Measurements from ENCODE around the gene MYO5A. TPM values are rescaled to one million over a fixed set of nuclear protein-coding genes. Genes with fewer than 3 reads are reported as not detected.
A peak's percentile ranks its signal among the peaks of the same experiment; 100 is the strongest.

The MYO5A gene
- total RNA-seq, 1 donor from 2014 or later = 31.2 TPM

DNA sequence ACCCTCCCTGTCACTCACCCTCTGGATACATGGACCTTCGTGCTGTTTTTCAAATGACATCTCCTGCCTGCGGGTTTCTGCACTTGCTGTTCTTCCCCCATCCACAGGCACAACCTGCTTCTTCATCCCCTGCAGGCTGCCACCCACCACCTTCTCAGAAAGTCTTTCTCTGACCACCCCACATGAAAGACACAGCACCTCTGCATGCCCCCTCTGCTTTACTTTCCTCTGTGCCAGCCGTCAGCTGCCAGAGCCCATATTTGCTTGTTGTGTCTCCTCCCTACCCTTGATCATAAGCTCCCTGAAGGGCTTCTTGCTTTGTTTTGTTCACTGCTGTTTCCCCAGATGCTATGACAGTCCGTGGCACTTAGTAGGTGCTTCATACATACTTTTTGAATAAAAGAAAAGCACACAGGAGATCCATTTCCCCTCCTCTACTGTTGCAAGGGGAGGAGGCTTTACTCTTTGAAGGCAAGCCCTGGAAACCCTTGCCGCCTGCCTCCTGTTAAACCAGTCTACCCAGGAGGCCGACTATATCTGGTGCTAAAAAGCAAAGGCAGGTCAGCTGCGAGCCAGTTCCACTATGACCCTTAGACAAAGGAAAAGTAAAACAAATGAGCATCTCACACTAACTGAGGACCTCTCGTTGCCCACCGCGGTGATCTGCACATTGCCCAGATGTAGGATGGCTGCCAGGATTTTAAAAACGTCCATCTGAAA lies 265.0 kb downstream of the MYO5A start:
- no peak for DNase-seq (ENCODE audit: extremely low spot score in 2 of 2)
- intact Hi-C loops (cut with DNase I) = no loop called here
- TF ChIP-seq, protein P1, sequence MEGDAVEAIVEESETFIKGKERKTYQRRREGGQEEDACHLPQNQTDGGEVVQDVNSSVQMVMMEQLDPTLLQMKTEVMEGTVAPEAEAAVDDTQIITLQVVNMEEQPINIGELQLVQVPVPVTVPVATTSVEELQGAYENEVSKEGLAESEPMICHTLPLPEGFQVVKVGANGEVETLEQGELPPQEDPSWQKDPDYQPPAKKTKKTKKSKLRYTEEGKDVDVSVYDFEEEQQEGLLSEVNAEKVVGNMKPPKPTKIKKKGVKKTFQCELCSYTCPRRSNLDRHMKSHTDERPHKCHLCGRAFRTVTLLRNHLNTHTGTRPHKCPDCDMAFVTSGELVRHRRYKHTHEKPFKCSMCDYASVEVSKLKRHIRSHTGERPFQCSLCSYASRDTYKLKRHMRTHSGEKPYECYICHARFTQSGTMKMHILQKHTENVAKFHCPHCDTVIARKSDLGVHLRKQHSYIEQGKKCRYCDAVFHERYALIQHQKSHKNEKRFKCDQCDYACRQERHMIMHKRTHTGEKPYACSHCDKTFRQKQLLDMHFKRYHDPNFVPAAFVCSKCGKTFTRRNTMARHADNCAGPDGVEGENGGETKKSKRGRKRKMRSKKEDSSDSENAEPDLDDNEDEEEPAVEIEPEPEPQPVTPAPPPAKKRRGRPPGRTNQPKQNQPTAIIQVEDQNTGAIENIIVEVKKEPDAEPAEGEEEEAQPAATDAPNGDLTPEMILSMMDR (IDR thresholded peaks at IDR 0.05) = no peak
- no peak for TF ChIP-seq POLR2AphosphoS5 (IDR thresholded peaks at IDR 0.05; ENCODE audit: insufficient read depth in 1 of 2, low read depth in 1 of 2)
- TF ChIP-seq POLR2A (IDR thresholded peaks at IDR 0.05) = no peak
- Histone ChIP-seq H3K36me3 (no peaks in the 10 kb centered on the region), H3K4me1 (peaks cover 5% of the 10 kb centered on the region), H3K27me3 (no peaks in the 10 kb centered on the region), H3K27ac (no peak overlapping the region), H3K9me3 (no peaks in the 10 kb centered on the region), H3K4me3 (no peak overlapping the region)

DNA sequence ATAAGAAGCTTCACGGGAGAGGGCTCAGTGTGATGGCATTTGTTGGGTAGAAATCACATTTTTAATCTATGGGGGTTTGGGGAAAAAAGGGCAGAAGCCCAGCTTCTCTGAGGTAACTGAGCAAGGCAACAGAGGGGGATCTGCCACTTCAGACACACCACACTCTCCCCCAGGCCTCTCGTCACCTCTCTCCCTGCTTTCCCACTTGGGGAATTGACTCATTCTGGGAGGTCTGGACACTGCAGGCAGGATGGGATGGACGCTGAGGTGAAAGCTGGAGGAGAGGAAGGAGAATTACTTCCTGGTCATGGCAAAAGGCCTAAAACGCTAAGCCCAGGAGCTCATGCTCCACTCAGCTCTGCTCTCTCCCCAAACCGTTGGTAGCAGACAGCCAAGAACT lies 266.3 kb downstream of the MYO5A start:
- intact Hi-C loops (cut with DNase I) = no loop called here
- Histone ChIP-seq H3K4me3 (no peak overlapping the region), H3K9me3 (no peaks in the 10 kb centered on the region), H3K36me3 (no peaks in the 10 kb centered on the region), H3K4me1 (peaks cover 5% of the 10 kb centered on the region), H3K27me3 (no peaks in the 10 kb centered on the region), H3K27ac (peak overlapping the region; percentile 43)
- DNase-seq (ENCODE audit: extremely low spot score in 2 of 2) = no peak
- no peak for TF ChIP-seq POLR2A (IDR thresholded peaks at IDR 0.05)
- TF ChIP-seq POLR2AphosphoS5 (IDR thresholded peaks at IDR 0.05; ENCODE audit: insufficient read depth in 1 of 2, low read depth in 1 of 2) = no peak
- TF ChIP-seq, protein P1 (IDR thresholded peaks at IDR 0.05) = no peak

DNA sequence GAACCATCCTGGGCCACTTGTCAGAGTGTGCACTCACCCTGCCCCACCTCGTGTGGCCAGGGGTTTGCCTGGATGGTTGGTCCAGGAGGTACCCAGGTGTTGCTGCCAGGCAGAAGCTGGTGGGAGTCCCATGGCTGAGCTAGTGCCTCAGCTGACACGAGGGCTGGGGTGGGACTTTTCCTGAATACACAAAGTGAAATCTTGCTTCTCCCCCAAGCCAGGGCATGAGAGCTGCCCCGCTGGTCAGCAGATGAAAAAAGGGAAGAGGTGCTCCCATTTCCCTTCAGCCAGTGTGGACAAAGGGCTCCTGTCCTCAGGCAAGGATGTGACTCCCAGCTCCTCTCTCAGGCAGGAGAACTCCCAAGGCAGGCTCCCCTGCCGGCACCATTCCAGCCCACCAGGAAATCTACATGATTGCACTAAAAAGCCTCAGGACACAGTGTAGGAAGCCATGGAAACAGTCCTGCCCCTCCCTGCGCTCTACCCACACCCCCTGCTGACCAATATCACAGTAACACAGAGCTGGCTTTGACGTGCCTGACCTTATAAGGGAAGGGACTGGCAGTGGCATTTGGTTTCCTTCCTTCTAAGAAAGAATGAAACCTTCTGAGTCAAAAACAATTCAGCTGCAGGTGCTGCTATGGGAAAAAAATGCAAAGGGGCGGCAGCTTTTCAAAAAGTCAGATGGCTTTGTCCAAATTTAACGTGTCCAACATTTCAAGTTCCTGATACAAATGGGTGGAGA lies 267.0 kb downstream of the MYO5A start:
- Histone ChIP-seq H3K9me3 (no peaks in the 10 kb centered on the region), H3K27me3 (no peaks in the 10 kb centered on the region), H3K4me3 (no peak overlapping the region), H3K27ac (peak overlapping the region; percentile 68), H3K4me1 (peaks cover 5% of the 10 kb centered on the region), H3K36me3 (no peaks in the 10 kb centered on the region)
- TF ChIP-seq POLR2AphosphoS5 (IDR thresholded peaks at IDR 0.05; ENCODE audit: insufficient read depth in 1 of 2, low read depth in 1 of 2) = peak; percentile 30 to 82
- TF ChIP-seq, protein P1 (IDR thresholded peaks at IDR 0.05) = no peak
- DNase-seq (ENCODE audit: extremely low spot score in 2 of 2) = no peak
- intact Hi-C loops (cut with DNase I) = no loop called here

DNA sequence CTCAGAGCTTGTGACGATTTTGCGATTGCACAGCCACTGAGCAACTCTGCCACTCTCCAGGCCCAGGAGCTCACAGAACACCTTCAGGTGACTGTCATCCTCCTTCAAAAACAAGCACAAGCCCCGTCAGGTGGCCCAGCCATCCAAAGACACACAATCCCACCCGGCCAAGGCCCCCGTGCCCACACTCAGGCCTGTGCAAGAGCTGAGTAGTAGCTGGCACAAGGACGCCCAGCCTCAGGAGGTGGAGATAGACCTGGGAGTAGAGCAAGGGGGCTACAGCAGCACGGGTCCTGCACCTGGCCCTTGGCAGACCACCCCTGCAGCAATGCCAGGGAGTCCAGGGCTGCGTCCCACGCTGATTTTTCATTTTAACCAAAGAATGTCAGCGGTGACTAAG lies 267.7 kb downstream of the MYO5A start:
- Histone ChIP-seq H3K27me3 (no peaks in the 10 kb centered on the region), H3K4me1 (peaks cover 5% of the 10 kb centered on the region), H3K4me3 (no peak overlapping the region), H3K27ac (peak overlapping the region; percentile 68), H3K9me3 (no peaks in the 10 kb centered on the region), H3K36me3 (no peaks in the 10 kb centered on the region)
- no peak for DNase-seq (ENCODE audit: extremely low spot score in 2 of 2)
- TF ChIP-seq POLR2A (IDR thresholded peaks at IDR 0.05) = no peak
- TF ChIP-seq, protein P1 (IDR thresholded peaks at IDR 0.05) = no peak
- TF ChIP-seq POLR2AphosphoS5 (IDR thresholded peaks at IDR 0.05; ENCODE audit: insufficient read depth in 1 of 2, low read depth in 1 of 2) = no peak
- intact Hi-C loops (cut with DNase I) = no loop called here

DNA sequence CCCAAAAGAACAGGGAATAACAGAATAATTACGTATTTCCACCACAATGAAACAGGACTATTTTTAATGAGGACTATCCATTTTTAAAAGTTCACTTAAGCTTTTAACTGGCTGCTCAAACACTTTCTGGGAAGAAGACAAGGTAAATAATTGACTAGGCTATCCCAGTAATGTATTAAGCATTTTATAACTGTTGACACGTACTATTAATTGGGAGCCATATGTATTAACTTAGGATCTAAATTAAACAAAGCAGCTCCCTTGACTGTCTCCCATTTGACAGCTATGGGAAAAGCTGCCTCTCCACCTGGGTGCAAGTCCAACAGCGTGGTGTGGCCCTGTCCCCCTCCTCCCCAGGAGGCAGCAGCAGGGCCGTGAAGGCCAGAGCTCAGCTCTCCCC lies 269.2 kb downstream of the MYO5A start:
- Histone ChIP-seq H3K27me3 (no peaks in the 10 kb centered on the region), H3K4me1 (peaks cover 5% of the 10 kb centered on the region), H3K9me3 (no peaks in the 10 kb centered on the region), H3K27ac (no peak overlapping the region), H3K4me3 (no peak overlapping the region), H3K36me3 (no peaks in the 10 kb centered on the region)
- no peak for DNase-seq (ENCODE audit: extremely low spot score in 2 of 2)
- intact Hi-C loops (cut with DNase I) = loop anchor here (5.0 kb wide), 1 partner anchor 478 kb away; no protein-coding TSS in a partner anchor
- TF ChIP-seq, protein P1 (IDR thresholded peaks at IDR 0.05) = no peak
- TF ChIP-seq POLR2A (IDR thresholded peaks at IDR 0.05) (no peak), POLR2AphosphoS5 (IDR thresholded peaks at IDR 0.05; ENCODE audit: insufficient read depth in 1 of 2, low read depth in 1 of 2) (no peak)
